T-helper 22 cell (primary cell): ENCODE data around the gene ZNF440.
"Not testable (repeated sequence)": the region's sequence is repeated elsewhere in the genome, so short reads cannot be mapped to it uniquely, and the experiment has no call there.

ENCODE experiments used
- DNase-seq: peaks from one replicate; pipeline ENCODE4 v3.0.0-alpha.2; 2020; ENCODE audit warnings: low read depth

ZNF440 gene

DNA sequence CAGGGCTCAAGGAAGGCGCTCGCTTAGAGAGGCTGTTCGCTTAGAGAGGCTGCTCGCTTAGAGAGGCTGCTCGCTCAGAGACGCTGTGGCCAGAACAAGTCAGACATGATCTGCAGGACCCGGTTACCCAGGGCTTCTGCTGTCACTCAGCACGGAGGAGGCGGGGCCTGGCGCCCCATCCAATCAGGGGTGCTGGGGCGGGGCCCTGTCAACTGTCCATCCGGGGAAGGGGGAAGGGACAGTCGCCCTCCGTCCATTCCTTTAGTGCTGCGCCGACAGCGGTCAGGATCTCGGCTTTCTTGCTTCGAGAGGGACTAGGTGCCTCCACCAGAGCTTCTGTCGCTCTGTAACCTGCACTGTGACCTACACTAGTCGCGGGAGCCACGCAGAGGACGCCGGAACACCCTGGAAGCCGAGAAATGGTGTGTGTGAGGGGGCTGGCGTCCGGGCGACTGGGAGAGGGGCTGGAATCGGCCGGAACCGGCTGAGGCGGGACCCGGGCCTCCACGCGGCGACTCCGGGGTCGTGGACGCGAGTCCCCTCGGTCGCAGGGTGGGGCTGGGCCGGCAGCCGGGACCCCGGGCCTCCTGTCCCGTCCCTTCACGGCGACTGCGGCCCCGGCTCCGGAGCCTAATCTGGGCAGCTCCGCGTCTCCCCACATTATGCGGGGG is at the start of gene ZNF440:
Gene ZNF440 (plus strand): TSS at position 245 of the 671 bp plus-strand sequence. CDS start 175 bp downstream, at position 420.
- DNase-seq: peak; percentile 59

DNA sequence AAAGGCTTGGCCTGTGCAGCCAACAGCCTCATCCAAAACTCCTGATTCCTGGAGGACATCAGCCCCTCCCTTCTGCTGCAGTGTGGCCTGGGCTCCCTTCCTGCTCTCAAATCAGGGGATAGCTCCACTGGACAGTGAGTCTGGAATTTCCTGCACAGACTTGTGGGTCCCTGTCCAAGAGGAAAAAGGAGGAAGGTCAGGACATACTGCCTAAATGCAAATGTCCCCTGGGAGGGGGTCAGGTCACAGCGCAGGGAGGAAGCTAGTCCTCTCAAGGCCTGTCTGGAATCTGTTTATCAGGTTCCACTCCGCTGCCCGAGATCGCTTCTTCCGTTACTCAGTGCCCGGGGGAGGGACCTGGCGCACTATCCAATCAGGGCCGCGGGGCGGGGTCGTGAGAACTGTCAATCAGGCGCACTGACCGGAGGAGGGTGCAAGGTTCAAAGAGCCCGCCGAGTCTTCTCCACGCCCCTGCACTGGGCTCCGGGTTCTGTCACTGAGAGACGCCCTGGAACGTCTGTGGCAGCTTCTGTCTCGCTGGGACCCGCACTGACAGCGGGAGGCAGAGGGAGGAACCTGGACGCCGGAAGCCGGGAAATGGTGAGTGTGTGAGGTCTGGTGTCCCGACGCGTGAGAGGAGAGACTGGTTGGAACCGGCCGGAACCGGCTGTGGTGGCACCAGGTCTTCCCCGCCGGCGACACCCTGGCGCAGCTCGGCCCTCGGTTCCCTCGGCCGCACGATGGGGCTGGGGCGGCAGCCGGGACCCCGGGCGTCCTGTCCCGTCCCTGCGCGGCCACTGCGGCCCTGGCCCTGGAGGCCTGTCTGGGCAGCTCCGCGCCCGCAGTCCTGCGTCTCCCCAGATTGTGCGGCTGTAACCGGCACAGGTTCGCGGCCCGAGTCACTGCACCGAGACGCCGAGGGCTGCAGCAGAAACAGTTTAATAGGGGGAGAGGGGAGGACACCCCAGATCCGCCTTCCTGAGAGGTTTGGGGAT is 47.2 kb upstream of the ZNF440 start, which contains the start of gene ZNF441:
Gene ZNF441 (plus strand): TSS at position 404 of the 995 bp plus-strand sequence. CDS start 194 bp downstream, at position 598.
- DNase-seq: peak; percentile 65

DNA sequence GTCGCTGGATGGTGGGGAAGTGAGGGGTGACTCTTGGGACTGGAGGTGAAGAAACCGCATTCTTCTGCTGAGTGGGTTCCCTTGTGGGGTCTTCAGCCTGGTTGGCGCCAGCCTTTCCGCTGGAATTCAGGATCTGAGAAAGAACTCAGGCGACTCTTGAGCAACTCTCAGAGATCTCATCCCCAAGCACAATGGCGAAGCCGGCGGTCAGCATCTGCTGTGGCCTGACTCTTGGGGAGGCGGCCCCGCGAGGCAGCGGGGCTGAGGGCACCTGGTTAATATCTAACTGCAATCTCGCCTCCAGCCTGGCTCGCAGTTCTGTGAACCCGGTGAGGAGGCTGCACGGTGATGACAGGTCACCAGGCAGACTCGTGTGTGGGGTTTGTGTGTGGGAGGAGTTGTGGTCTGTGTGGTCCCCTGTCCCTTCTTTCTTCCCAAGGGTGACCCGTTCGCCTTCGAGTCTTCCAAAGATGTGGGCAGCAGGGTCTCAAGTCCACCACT is 46.4 kb upstream of the ZNF440 start:
- no peak for DNase-seq

DNA sequence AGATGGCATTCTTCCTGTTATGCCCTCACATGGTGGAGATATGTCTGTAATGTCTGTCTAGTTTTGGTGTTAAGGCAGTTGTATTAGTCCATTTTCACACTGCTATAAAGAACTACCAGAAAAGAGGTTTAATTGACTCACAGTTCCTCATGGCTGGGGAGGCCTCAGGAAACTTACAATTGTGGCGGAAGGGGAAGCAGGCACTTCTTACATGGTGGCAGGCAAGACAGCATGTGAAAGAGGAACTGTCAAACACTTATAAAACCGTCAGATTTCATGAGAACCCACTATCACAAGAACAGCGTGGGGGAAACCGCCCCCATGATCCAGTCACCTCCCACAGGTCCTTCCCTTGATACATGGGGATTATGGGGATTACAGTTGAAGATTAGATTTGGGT is 44.1 kb upstream of the ZNF440 start:
- no peak for DNase-seq

- DNase-seq: not testable (repeated sequence)
Measured at GRCh38 chr19:11771520-11771919, 42.6 kb upstream of the ZNF440 start.

DNA sequence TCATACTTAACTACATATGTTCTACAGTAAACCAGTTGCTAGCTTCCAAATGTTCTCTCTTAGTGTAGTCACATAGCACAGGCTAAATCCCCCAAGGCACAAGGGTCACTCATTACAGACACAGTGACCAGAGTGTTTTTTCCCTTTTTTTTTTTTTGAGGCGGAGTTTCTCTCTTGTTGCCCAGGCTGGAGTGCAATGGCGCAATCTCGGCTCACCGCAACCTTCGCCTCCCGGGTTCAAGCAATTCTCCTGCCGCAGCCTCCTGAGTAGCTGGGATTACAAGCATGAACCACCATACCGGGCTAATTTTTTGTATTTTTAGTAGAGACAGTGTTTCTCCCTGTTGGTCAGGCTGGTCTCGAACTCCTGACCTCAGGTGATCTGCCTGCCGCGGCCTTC is 37.4 kb upstream of the ZNF440 start:
- DNase-seq: not testable (repeated sequence)

GRCh38 chr19:11780431-11781020 is 33.5 kb upstream of the ZNF440 start:
- DNase-seq: no peak

DNA sequence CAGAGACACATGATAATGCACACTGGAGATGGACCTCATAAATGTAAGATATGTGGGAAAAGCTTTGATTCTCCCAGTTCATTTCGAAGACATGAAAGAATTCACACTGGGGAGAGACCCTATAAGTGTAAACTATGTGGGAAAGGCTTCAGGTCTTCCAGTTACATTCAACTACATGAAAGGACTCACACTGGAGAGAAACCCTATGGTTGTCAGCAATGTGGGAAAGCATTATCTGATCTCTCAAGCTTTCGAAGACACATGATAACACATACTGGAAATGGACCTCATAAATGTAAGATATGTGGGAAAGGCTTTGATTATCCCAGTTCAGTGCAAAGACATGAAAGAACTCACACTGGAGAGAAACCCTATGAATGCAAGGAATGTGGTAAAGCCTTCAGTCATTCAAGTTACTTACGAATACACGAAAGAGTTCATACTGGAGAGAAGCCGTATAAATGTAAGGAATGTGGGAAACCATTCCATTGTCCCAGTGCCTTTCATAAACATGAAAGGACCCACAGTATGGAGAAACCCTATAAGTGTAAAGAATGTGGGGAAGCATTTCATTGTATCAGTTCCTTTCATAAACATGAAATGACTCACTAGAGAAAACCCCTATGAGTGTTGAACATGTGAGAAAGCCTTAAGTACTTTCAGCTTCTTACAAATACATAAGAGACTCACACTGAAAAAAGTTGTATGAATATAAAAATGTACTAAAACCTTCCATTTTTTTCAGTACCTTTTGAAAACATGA is 32.6 kb upstream of the ZNF440 start:
- no peak for DNase-seq

DNA sequence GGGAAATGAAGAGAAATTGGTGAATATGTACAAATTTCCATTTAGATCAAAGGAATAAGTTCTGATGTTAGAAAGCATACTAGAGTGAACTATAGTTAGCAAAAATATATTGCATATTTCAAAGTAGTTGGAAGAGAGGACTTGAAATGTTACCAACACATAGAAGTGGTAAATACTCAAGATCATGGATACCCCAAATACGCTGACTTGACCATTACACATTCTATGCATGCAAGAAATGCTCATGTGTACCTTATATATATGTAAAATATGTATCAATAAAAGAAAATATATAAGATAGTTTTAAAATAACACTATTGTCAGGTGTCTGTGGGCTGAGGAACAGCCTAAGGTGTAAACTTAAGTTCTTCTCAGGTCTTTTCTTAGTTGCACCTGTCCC is 30.3 kb upstream of the ZNF440 start:
- DNase-seq: no peak

GRCh38 chr19:11784356-11784755 is 29.7 kb upstream of the ZNF440 start:
- no peak for DNase-seq

- DNase-seq: no peak
Measured at GRCh38 chr19:11787536-11787935, 26.5 kb upstream of the ZNF440 start.

DNA sequence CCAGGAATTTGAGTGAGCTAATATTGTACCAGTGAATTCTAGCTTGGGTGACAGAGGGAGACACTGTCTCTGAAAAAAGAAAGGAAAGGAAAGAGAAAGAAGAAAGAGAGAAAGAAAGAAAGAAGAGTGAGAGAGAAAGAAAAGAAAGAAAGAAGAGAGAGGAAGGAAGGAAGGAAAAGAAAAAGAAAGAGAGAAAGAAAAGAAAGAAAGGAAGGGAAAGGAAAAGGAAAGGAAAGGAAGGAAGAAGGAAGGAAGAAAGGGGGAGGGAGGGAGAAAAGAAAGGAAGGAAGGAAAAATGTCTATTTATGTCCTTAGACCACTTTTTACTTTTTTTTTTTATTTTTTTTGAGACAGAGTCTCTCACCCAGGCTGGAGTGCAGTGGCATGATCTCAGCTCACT is 21.1 kb upstream of the ZNF440 start:
- no peak for DNase-seq

GRCh38 chr19:11797491-11797890 is 16.6 kb upstream of the ZNF440 start:
- peak; percentile 50 for DNase-seq

DNA sequence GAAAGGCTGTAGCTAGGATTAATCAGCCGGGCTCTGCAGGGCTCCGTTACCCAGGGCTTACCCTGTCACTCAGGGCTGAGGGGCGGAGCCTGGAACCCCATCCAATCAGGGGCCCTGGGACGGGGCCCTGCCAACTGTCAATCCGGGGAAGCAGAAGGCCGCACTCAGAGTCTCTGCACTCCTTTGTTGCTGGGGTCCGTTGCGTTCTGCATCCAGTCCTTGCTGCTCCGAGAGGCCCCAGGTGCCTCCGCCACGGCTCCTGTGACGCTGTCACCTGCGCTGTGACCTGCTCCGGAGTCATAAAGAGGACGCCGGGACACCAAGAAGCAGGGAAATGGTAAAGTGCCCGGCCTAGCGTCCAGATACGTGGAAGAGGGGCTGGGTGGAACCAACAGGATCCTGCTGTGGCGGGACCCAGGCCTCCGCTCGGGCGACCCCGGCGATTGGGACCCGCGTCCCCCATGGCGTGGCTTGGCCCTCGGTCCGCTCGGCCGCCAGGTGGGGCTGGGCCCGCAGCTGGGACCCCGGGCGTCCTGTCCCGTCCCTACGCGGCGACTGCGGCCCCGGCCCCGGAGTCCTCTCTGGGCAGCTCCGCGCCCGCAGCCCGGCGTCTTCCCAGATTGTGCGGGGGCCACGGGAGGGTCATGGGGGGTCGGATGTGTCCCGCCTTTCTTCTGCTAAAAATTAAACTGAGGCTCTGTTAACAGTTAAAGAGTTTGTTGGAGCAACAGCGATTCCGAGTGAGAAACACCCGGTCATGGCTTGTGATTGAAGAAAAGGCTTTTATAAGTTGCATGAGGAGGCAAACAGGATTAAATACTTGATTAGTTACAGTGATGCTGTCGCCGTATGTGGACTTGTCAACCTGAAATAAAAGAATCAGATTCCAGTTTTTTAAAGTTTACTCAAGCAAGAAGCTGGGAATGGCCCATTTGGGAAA is 15.4 kb upstream of the ZNF440 start, which contains the start of gene ZNF491:
Gene ZNF491 (plus strand): TSS at position 133 of the 940 bp plus-strand sequence. CDS start 7,431 bp downstream, outside the sequence.
- peak; percentile 59 for DNase-seq

- DNase-seq: no peak
Measured at GRCh38 chr19:11806354-11807098, 7.5 kb upstream of the ZNF440 start.

- no peak for DNase-seq
Measured at GRCh38 chr19:11807099-11807380, 7.0 kb upstream of the ZNF440 start.

GRCh38 chr19:11813703-11814028 is 407 bp upstream of the ZNF440 start:
- DNase-seq: no peak

DNA sequence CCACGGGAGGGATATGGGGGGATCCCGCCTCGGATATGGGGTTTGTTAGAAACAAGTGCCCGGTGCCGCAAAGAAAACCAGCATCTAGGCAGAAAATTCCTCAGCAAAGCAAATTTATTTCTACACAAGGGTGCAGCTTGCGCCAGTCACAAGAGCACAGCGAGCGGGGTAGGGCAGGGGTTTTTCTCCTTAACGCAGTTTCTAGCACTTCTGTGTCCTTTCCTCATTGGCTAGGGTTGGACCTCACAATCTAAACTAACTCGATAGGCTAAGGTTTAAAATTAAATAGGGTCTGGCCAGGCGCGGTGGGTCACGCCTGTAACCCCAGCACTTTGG is 595 bp downstream of the ZNF440 start:
- DNase-seq: no peak

DNA sequence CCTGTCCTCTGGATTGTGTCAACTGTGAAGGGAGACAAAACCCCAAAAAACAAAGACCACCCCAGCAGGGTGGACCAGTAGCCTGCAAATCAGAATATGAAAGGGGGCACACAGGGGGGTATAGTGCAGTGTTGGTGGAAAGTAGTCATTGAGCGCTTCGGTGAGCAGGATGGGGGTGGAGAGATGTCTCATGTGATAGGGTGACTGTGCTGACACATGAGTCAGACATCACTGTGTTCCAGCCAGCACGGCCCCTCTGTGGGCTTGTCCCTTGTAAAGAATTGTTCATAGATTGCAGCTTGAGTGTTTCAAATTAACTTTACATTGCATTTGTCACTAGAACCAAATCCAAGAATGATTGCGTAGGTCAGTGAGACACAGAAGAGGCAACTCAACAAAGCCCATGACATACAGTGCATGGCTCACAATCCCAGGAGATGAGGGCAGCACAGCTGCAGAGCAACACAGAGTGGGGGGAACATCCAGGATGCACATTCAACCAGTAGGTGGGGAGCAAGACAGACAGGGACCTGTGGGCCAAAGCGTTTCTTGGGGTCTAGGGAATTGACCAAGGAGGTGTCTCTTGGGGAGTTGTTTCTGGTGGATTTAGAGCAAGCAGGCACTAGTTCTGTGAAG is 7.5 kb downstream of the ZNF440 start:
- DNase-seq: no peak
